Measurements from ENCODE around the gene STOX1. TPM values are rescaled to one million over a fixed set of nuclear protein-coding genes. Genes with fewer than 3 reads are reported as not detected.
"Not testable (repeated sequence)": the region's sequence is repeated elsewhere in the genome, so short reads cannot be mapped to it uniquely, and the experiment has no call there.

Gene STOX1
- 1.1 TPM for total RNA-seq

GRCh38 chr10:68826764-68827591 is at the start of gene STOX1:
TSS of gene STOX1 (plus strand) at chr10:68827531. CDS start at chr10:68827624, 93 bp downstream.
- DNase-seq (ENCODE audit: low spot score) = no peak

- no peak for DNase-seq (ENCODE audit: low spot score)
These were observed 45.4 kb upstream of the STOX1 start for GRCh38 chr10:68781613-68782574.

GRCh38 chr10:68784476-68784875 is 42.9 kb upstream of the STOX1 start:
- DNase-seq (ENCODE audit: low spot score) = no peak

- DNase-seq (ENCODE audit: low spot score) = no peak
These were observed 39.5 kb upstream of the STOX1 start for GRCh38 chr10:68787813-68788212.

GRCh38 chr10:68790476-68790875 is 36.9 kb upstream of the STOX1 start:
- DNase-seq (ENCODE audit: low spot score) = peak; percentile 15

- no peak for DNase-seq (ENCODE audit: low spot score)
These were observed 35.2 kb upstream of the STOX1 start for GRCh38 chr10:68792115-68792514.

- DNase-seq (ENCODE audit: low spot score) = peak; percentile 5
These were observed 31.3 kb upstream of the STOX1 start for GRCh38 chr10:68795886-68796532.

GRCh38 chr10:68796605-68797004 is 30.7 kb upstream of the STOX1 start:
- no peak for DNase-seq (ENCODE audit: low spot score)

- no peak for DNase-seq (ENCODE audit: low spot score)
These were observed 27.1 kb upstream of the STOX1 start for GRCh38 chr10:68800211-68800610.

GRCh38 chr10:68804692-68805091 is 22.6 kb upstream of the STOX1 start:
- no peak for DNase-seq (ENCODE audit: low spot score)

- not testable (repeated sequence) for DNase-seq (ENCODE audit: low spot score)
These were observed 16.5 kb upstream of the STOX1 start for GRCh38 chr10:68810830-68811229.

GRCh38 chr10:68811314-68812009 is 15.9 kb upstream of the STOX1 start:
- no peak for DNase-seq (ENCODE audit: low spot score)

- DNase-seq (ENCODE audit: low spot score) = no peak
These were observed 14.9 kb upstream of the STOX1 start for GRCh38 chr10:68812420-68812819.

GRCh38 chr10:68813559-68813958 is 13.8 kb upstream of the STOX1 start:
- no peak for DNase-seq (ENCODE audit: low spot score)

- no peak for DNase-seq (ENCODE audit: low spot score)
These were observed 10.4 kb upstream of the STOX1 start for GRCh38 chr10:68816796-68817412.

- DNase-seq (ENCODE audit: low spot score) = not testable (repeated sequence)
These were observed 7.0 kb upstream of the STOX1 start for GRCh38 chr10:68820359-68820758.

GRCh38 chr10:68822626-68823025 is 4.7 kb upstream of the STOX1 start:
- not testable (repeated sequence) for DNase-seq (ENCODE audit: low spot score)

GRCh38 chr10:68827592-68827959 is 245 bp downstream of the STOX1 start:
- not testable (repeated sequence) for DNase-seq (ENCODE audit: low spot score)

- DNase-seq (ENCODE audit: low spot score) = not testable (repeated sequence)
These were observed 811 bp downstream of the STOX1 start for GRCh38 chr10:68828083-68828601.

GRCh38 chr10:68828833-68829232 is 1.5 kb downstream of the STOX1 start:
- DNase-seq (ENCODE audit: low spot score) = no peak

GRCh38 chr10:68829521-68829920 is 2.2 kb downstream of the STOX1 start:
- no peak for DNase-seq (ENCODE audit: low spot score)
